Lower lobe of right lung (tissue), 2 donors: ENCODE data around the gene TENM3. TPM values are rescaled to one million over a fixed set of nuclear protein-coding genes. Genes with fewer than 3 reads are reported as not detected.

Source experiments
- ATAC-seq, 2 donors: fragments of 200-7000 bp; cut with Tn5 transposase; one replicate each; pipeline ENCODE4 v1.9.1; 2020 to 2022; ENCODE audit warnings: mild to moderate bottlenecking in 2 of 2, moderate library complexity in 2 of 2
- DNase-seq: peaks from one replicate; pipeline ENCODE4 v3.0.0-alpha.2; 2020
- H3K27ac ChIP-seq: fragments of 200-600 bp; one replicate; pipeline ENCODE4 v1.8.0; 2022
- H3K27me3 ChIP-seq: fragments of 200-600 bp; one replicate; pipeline ENCODE4 v1.8.0; 2022; ENCODE audit warnings: low read depth
- H3K36me3 ChIP-seq: fragments of 200-600 bp; one replicate; pipeline ENCODE4 v1.8.0; 2022; ENCODE audit warnings: mild to moderate bottlenecking
- H3K4me1 ChIP-seq: fragments of 200-600 bp; one replicate; pipeline ENCODE4 v1.8.0; 2022
- H3K4me3 ChIP-seq: fragments of 200-600 bp; one replicate; pipeline ENCODE4 v1.8.0; 2022; ENCODE audit warnings: mild to moderate bottlenecking
- H3K9me3 ChIP-seq: fragments of 200-600 bp; one replicate; pipeline ENCODE4 v1.8.0; 2022
- CTCF ChIP-seq: fragments of 200-600 bp; IDR thresholded peaks from one replicate; pipeline ENCODE4 v1.8.0; 2022; ENCODE audit warnings: antibody characterized with exemption, mild to moderate bottlenecking
- intact Hi-C: fragments of 100-400 bp; cut with DNase I; formaldehyde crosslinking; loops from one replicate; pipeline ENCODE4 v1.11.0; 2022
- total RNA-seq: library from RNA; stranded (reverse); fragmentation: NEBNext Ultra II Directional; extraction: Animal tissue kit (Norgen Biotek cat#: 25700); gene quantifications from one replicate; pipeline ENCODE4 v1.2.1, GENCODE V29; 2021
- donor health status: DM: no; HTN: yes; CAD: no; lungs with severe emphysema.

The TENM3 gene
- total RNA-seq, 1 donor from 2014 or later, result 1.9 TPM

- H3K4me1 ChIP-seq, result no peaks in the 10 kb centered on the region
- no peaks in the 10 kb centered on the region for H3K9me3 ChIP-seq
- H3K36me3 ChIP-seq, result no peaks in the 10 kb centered on the region
- TF ChIP-seq CTCF, result no peak
- H3K27ac ChIP-seq, result no peak overlapping the region
- intact Hi-C loops, result no loop called here
- H3K4me3 ChIP-seq, result no peak overlapping the region
- H3K27me3 ChIP-seq, result no peaks in the 10 kb centered on the region
- DNase-seq (no peak), ATAC-seq (no peak)
Observed at GRCh38 chr4:182227611-182228010, 15.6 kb upstream of the TENM3 start.

GRCh38 chr4:182228991-182229577, 14.1 kb upstream of the TENM3 start:
- ATAC-seq, result no peak
- intact Hi-C loops, result no loop called here
- no peaks in the 10 kb centered on the region for H3K27me3 ChIP-seq

GRCh38 chr4:182230256-182230655, 12.9 kb upstream of the TENM3 start:
- no peak for TF ChIP-seq CTCF
- intact Hi-C loops, result no loop called here

More at GRCh38 chr4:182228991-182229577, 14.1 kb upstream of the TENM3 start:
- Histone ChIP-seq H3K4me1 (no peaks in the 10 kb centered on the region), H3K27ac (no peak overlapping the region), H3K4me3 (no peak overlapping the region), H3K36me3 (no peaks in the 10 kb centered on the region), H3K9me3 (no peaks in the 10 kb centered on the region)
- no peak for DNase-seq
- TF ChIP-seq CTCF, result no peak

GRCh38 chr4:182231080-182231479, 12.1 kb upstream of the TENM3 start:
- no peak overlapping the region for H3K4me3 ChIP-seq
- H3K27ac ChIP-seq, result no peak overlapping the region
- H3K9me3 ChIP-seq, result no peaks in the 10 kb centered on the region
- no peaks in the 10 kb centered on the region for H3K27me3 ChIP-seq
- DNase-seq (no peak), ATAC-seq (no peak)
- H3K36me3 ChIP-seq, result no peaks in the 10 kb centered on the region
- no peaks in the 10 kb centered on the region for H3K4me1 ChIP-seq
- intact Hi-C loops, result no loop called here
- no peak for TF ChIP-seq CTCF

More at GRCh38 chr4:182230256-182230655, 12.9 kb upstream of the TENM3 start:
- no peak overlapping the region for H3K4me3 ChIP-seq
- H3K4me1 ChIP-seq, result no peaks in the 10 kb centered on the region
- no peak overlapping the region for H3K27ac ChIP-seq
- H3K36me3 ChIP-seq, result no peaks in the 10 kb centered on the region
- ATAC-seq, result no peak
- no peaks in the 10 kb centered on the region for H3K27me3 ChIP-seq
- no peak for DNase-seq
- no peaks in the 10 kb centered on the region for H3K9me3 ChIP-seq

- ATAC-seq, result no peak
- no peak overlapping the region for H3K27ac ChIP-seq
- no peak for TF ChIP-seq CTCF
- intact Hi-C loops, result no loop called here
- no peaks in the 10 kb centered on the region for H3K27me3 ChIP-seq
- no peak for DNase-seq
- H3K4me1 ChIP-seq, result no peaks in the 10 kb centered on the region
- no peaks in the 10 kb centered on the region for H3K36me3 ChIP-seq
- no peaks in the 10 kb centered on the region for H3K9me3 ChIP-seq
- H3K4me3 ChIP-seq, result no peak overlapping the region
Observed at GRCh38 chr4:182231496-182231895, 11.7 kb upstream of the TENM3 start.
